Activated T-helper 1 cell treated with anti-CD3 and anti-CD28 coated beads, Interleukin-2, amount 50 U/mL, for 16 hours (primary cell): ENCODE measurements around the gene CIT.

Experiments
- DNase-seq, 2 donors: peaks; one replicate each; pipeline ENCODE4 v3.0.0-alpha.2; 2020; ENCODE audit warnings: low read depth in 1 of 2, low spot score in 1 of 2

The CIT gene

GRCh38 chr12:119704065-119704747, 172.9 kb downstream of the CIT start:
- no peak for DNase-seq

GRCh38 chr12:119700078-119700477, 177.0 kb downstream of the CIT start:
- DNase-seq: no peak

- DNase-seq: no peak
Observed at GRCh38 chr12:119699199-119699760, 177.8 kb downstream of the CIT start.

GRCh38 chr12:119696943-119697342, 180.2 kb downstream of the CIT start:
- DNase-seq: no peak

GRCh38 chr12:119695034-119695433, 182.1 kb downstream of the CIT start:
- no peak for DNase-seq

- no peak for DNase-seq
Observed at GRCh38 chr12:119694111-119694510, 183.0 kb downstream of the CIT start.

- no peak for DNase-seq
Observed at GRCh38 chr12:119693511-119693910, 183.6 kb downstream of the CIT start.

GRCh38 chr12:119692997-119693396, 184.1 kb downstream of the CIT start:
- no peak for DNase-seq

- no peak for DNase-seq
Observed at GRCh38 chr12:119692410-119692809, 184.7 kb downstream of the CIT start.

GRCh38 chr12:119691202-119691810, 185.8 kb downstream of the CIT start:
- DNase-seq: no peak

GRCh38 chr12:119689935-119690500, 187.1 kb downstream of the CIT start:
- no peak for DNase-seq

- DNase-seq: no peak
Observed at GRCh38 chr12:119687879-119688278, 189.2 kb downstream of the CIT start.

GRCh38 chr12:119687406-119687805, 189.7 kb downstream of the CIT start:
- DNase-seq: no peak

GRCh38 chr12:119686776-119687175, 190.3 kb downstream of the CIT start:
- DNase-seq: no peak

- no peak for DNase-seq
Observed at GRCh38 chr12:119686355-119686754, 190.8 kb downstream of the CIT start.

GRCh38 chr12:119685375-119685774, 191.7 kb downstream of the CIT start:
- DNase-seq: no peak

GRCh38 chr12:119684711-119685369, 192.3 kb downstream of the CIT start:
- DNase-seq: no peak

- DNase-seq: no peak
Observed at GRCh38 chr12:119683816-119684215, 193.3 kb downstream of the CIT start.

GRCh38 chr12:119683413-119683812, 193.7 kb downstream of the CIT start:
- DNase-seq: no peak

- DNase-seq: no peak
Observed at GRCh38 chr12:119682639-119683252, 194.4 kb downstream of the CIT start.
